Astrocyte of the cerebellum (primary cell): ENCODE data around the gene LPCAT1.
"Not testable (repeated sequence)": the region's sequence is repeated elsewhere in the genome, so short reads cannot be mapped to it uniquely, and the experiment has no call there.

Experiments
- DNase-seq: peaks from one replicate; pipeline ENCODE4 v3.0.0-alpha.2; 2011; ENCODE audit warnings: low read depth
- H3K4me3 ChIP-seq: 2 replicates; pipeline ENCODE4 v1.5.1; 2011; ENCODE audit warnings: mild to moderate bottlenecking, low read depth, low read length, moderate library complexity
- in situ Hi-C: cut with HindIII; loops from 2 replicates; pipeline ENCODE4 v1.10.0; 2017; ENCODE audit warnings: low sequenced_read_pairs
- TF ChIP-seq, protein P1 (sequence below): IDR thresholded peaks from 2 replicates; pipeline ENCODE4 v1.5.1; 2012; ENCODE audit warnings: low read length, low read depth, moderate library complexity, mild to moderate bottlenecking; ENCODE audit errors: missing control alignments

The LPCAT1 gene

GRCh38 chr5:1476967-1477310 is 46.8 kb downstream of the LPCAT1 start:
- TF ChIP-seq, protein P1, sequence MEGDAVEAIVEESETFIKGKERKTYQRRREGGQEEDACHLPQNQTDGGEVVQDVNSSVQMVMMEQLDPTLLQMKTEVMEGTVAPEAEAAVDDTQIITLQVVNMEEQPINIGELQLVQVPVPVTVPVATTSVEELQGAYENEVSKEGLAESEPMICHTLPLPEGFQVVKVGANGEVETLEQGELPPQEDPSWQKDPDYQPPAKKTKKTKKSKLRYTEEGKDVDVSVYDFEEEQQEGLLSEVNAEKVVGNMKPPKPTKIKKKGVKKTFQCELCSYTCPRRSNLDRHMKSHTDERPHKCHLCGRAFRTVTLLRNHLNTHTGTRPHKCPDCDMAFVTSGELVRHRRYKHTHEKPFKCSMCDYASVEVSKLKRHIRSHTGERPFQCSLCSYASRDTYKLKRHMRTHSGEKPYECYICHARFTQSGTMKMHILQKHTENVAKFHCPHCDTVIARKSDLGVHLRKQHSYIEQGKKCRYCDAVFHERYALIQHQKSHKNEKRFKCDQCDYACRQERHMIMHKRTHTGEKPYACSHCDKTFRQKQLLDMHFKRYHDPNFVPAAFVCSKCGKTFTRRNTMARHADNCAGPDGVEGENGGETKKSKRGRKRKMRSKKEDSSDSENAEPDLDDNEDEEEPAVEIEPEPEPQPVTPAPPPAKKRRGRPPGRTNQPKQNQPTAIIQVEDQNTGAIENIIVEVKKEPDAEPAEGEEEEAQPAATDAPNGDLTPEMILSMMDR = no peak
- no peak for DNase-seq
- in situ Hi-C loops = no loop called here
- H3K4me3 ChIP-seq = no peak overlapping the region

DNA sequence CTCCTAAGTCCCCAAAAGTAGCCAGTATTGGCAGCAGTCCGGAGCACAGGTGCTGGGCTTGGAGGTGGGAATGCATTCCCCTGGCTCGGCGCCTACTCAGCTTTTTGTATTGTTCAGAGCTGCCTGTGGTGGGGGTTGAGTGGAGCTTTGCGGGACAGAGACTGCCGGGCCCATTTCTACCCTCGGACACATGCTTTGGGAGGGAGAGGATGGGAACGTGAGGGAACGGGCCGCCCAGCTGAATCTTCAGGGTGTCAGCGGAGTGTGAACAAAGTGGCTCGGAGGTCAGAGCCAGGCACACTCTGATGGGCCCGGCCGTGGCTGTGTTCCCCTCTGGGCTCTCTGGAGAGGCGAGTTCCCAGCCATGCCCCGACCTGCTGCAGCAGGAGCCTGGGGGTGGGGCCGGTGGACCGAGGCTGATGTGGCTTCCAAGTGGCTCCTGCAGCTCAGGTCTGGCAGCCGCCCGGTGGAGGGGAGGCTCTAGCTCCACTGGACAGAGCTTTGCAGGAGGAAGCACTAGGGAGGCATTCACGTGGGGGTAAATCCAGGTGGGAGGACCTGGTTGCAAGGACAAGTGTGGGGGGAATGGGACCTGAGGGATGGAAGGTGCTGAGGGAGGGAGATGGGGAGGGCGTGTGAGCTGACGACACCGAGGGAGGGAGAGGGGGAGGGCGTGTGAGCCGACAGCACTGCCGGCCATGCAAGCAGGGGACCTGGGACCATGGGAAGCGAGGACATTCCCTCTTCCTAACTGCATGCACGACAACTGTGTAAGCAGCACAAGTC is 47.4 kb downstream of the LPCAT1 start:
- in situ Hi-C loops = no loop called here
- H3K4me3 ChIP-seq = no peak overlapping the region
- TF ChIP-seq, protein P1 = no peak
- no peak for DNase-seq

DNA sequence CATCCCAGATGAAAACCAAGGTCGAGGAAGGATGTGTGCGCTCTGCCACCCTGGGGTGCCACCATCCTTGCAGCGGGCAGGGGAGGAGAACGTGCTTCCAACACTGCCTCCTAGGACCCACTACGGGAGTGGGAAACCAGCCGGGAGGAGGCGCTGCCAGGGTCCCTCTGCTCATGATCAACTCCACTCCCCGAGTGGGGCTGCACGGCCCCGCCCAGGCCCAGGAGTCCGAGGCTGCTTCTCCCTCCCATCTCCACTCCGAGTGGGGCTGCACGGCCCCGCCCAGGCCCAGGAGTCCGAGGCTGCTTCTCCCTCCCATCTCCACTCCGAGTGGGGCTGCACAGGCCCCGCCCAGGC is 48.2 kb downstream of the LPCAT1 start:
- in situ Hi-C loops, H3K4me3 ChIP-seq, DNase-seq: not testable (repeated sequence)

- in situ Hi-C loops = loop anchor here (5.0 kb wide), 1 partner anchor 52 kb away; no protein-coding TSS in a partner anchor
- no peak for DNase-seq
- H3K4me3 ChIP-seq = no peak overlapping the region
- TF ChIP-seq, protein P1 = no peak
Observed at GRCh38 chr5:1474866-1475543, 48.8 kb downstream of the LPCAT1 start.

- DNase-seq = no peak
- TF ChIP-seq, protein P1 = no peak
- H3K4me3 ChIP-seq = no peak overlapping the region
- in situ Hi-C loops = loop anchor here (5.0 kb wide), 1 partner anchor 53 kb away; no protein-coding TSS in a partner anchor
Observed at GRCh38 chr5:1474183-1474839, 49.4 kb downstream of the LPCAT1 start.

GRCh38 chr5:1473746-1474145 is 50.0 kb downstream of the LPCAT1 start:
- no peak for DNase-seq
- in situ Hi-C loops = loop anchor here (5.0 kb wide), 1 partner anchor 54 kb away; no protein-coding TSS in a partner anchor
- TF ChIP-seq, protein P1 = no peak
- no peak overlapping the region for H3K4me3 ChIP-seq
